GM12865 (cell line): Measurements from ENCODE around the gene PCDHB7.
"Not testable (repeated sequence)": the region's sequence is repeated elsewhere in the genome, so short reads cannot be mapped to it uniquely, and the experiment has no call there.

Experiments
- DNase-seq: peaks from one replicate; pipeline ENCODE4 v3.0.0; 2010; ENCODE audit warnings: low read depth
- H3K4me3 ChIP-seq: 2 replicates; pipeline ENCODE4 v1.5.1; 2011; ENCODE audit warnings: mild to moderate bottlenecking, low read depth, low read length, control low read depth
- TF ChIP-seq, protein P1 (sequence below): IDR thresholded peaks from 2 replicates; pipeline ENCODE4 v1.5.1; 2011; ENCODE audit warnings: low read length, control low read depth, low read depth, inconsistent platforms; ENCODE audit not compliant: insufficient read depth; ENCODE audit errors: missing control alignments

Gene PCDHB7

DNA sequence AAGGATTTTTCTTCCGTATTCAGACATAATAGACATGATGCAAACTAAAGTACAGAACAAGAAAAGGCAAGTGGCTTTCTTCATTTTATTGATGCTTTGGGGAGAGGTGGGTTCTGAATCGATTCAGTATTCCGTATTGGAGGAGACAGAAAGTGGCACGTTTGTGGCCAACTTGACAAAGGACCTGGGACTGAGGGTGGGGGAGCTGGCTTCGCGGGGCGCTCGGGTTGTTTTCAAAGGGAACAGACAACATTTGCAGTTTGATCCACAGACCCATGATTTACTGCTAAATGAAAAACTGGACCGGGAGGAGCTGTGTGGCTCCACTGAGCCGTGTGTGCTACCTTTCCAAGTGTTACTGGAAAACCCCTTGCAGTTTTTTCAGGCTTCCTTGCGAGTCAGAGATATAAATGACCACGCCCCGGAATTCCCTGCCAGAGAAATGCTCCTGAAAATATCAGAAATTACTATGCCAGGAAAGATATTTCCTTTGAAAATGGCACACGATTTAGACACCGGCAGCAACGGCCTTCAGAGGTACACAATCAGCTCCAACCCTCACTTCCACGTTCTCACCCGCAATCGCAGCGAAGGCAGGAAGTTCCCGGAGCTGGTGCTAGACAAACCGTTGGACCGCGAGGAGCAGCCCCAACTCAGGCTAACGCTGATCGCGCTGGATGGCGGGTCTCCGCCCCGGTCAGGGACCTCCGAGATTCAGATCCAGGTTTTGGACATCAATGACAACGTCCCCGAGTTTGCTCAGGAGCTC, 22.0 kb upstream of the PCDHB7 start:
- TF ChIP-seq, protein P1, sequence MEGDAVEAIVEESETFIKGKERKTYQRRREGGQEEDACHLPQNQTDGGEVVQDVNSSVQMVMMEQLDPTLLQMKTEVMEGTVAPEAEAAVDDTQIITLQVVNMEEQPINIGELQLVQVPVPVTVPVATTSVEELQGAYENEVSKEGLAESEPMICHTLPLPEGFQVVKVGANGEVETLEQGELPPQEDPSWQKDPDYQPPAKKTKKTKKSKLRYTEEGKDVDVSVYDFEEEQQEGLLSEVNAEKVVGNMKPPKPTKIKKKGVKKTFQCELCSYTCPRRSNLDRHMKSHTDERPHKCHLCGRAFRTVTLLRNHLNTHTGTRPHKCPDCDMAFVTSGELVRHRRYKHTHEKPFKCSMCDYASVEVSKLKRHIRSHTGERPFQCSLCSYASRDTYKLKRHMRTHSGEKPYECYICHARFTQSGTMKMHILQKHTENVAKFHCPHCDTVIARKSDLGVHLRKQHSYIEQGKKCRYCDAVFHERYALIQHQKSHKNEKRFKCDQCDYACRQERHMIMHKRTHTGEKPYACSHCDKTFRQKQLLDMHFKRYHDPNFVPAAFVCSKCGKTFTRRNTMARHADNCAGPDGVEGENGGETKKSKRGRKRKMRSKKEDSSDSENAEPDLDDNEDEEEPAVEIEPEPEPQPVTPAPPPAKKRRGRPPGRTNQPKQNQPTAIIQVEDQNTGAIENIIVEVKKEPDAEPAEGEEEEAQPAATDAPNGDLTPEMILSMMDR, result no peak
- no peak for DNase-seq
- no peak overlapping the region for H3K4me3 ChIP-seq

DNA sequence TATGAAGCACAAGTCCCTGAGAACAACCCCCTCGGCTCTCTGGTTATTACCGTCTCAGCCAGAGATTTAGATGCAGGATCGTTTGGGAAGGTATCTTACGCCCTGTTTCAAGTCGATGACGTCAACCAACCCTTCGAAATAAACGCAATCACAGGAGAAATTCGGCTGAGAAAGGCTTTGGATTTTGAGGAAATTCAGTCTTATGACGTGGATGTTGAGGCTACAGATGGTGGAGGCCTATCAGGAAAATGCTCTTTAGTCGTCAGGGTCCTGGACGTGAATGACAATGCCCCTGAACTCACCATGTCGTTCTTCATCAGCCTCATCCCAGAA, 21.5 kb upstream of the PCDHB7 start:
- no peak overlapping the region for H3K4me3 ChIP-seq
- TF ChIP-seq, protein P1, result no peak
- no peak for DNase-seq

GRCh38 chr5:141151632-141152031, 20.8 kb upstream of the PCDHB7 start:
- not testable (repeated sequence) for DNase-seq

GRCh38 chr5:141152096-141152495, 20.3 kb upstream of the PCDHB7 start:
- not testable (repeated sequence) for DNase-seq, H3K4me3 ChIP-seq

More at GRCh38 chr5:141151632-141152031, 20.8 kb upstream of the PCDHB7 start:
- not testable (repeated sequence) for H3K4me3 ChIP-seq

GRCh38 chr5:141155540-141156374, 16.7 kb upstream of the PCDHB7 start:
- no peak overlapping the region for H3K4me3 ChIP-seq
- no peak for DNase-seq
- TF ChIP-seq, protein P1, result no peak

DNA sequence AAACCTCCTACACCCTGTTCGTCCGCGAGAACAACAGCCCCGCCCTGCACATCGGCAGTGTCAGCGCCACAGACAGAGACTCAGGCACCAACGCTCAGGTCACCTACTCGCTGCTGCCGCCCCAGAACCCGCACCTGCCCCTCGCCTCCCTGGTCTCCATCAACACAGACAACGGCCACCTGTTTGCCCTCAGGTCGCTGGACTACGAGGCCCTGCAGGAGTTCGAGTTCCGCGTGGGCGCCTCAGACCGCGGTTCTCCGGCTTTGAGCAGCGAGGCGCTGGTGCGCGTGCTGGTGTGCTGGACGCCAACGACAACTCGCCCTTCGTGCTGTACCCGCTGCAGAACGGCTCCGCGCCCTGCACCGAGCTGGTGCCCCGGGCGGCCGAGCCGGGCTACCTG, 15.1 kb upstream of the PCDHB7 start:
- not testable (repeated sequence) for H3K4me3 ChIP-seq, DNase-seq

- H3K4me3 ChIP-seq, DNase-seq: not testable (repeated sequence)
Observed at GRCh38 chr5:141157901-141158300, 14.5 kb upstream of the PCDHB7 start.

GRCh38 chr5:141174291-141175104, 2.1 kb downstream of the PCDHB7 start:
- H3K4me3 ChIP-seq, DNase-seq: not testable (repeated sequence)

- TF ChIP-seq, protein P1, result no peak
- no peak for DNase-seq
Observed at GRCh38 chr5:141175933-141176332, 3.5 kb downstream of the PCDHB7 start.

DNA sequence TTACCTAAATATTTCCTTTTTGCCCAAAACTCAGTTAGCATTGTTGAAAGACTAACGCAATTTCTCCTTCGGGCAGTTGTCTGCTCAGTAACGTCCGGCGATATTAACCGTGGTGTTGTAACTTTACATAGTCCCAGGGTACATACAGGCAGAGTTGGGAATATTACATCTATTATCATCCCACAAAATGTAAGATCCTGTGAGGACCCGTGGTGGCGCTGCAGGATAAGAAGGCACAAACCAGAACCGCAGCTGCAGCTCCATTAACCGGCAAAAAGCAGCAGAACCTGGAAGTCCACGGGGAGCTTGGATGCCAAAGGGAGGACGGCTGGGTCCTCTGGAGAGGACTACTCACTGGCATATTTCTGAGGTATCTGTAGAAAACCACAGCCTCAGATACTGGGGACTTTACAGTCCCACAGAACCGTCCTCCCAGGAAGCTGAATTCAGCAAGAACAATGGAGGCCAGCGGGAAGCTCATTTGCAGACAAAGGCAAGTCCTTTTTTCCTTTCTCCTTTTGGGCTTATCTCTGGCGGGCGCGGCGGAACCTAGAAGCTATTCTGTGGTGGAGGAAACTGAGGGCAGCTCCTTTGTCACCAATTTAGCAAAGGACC, 5.2 kb downstream of the PCDHB7 start, which contains the start of gene PCDHB8:
Gene PCDHB8, plus strand, starts transcription at position 214 of the 615 bp plus-strand sequence. Its CDS starts 245 bp downstream, at position 459.
- not testable (repeated sequence) for H3K4me3 ChIP-seq, DNase-seq

More at GRCh38 chr5:141175933-141176332, 3.5 kb downstream of the PCDHB7 start:
- no peak overlapping the region for H3K4me3 ChIP-seq

GRCh38 chr5:141179371-141179770, 6.9 kb downstream of the PCDHB7 start:
- DNase-seq, H3K4me3 ChIP-seq: not testable (repeated sequence)

GRCh38 chr5:141179876-141180275, 7.4 kb downstream of the PCDHB7 start:
- DNase-seq, H3K4me3 ChIP-seq: not testable (repeated sequence)
